K562 (cell line): ENCODE results near the gene C10orf105. TPM values are rescaled to one million over a fixed set of nuclear protein-coding genes. Genes with fewer than 3 reads are reported as not detected.

Source experiments
- ATAC-seq: fragments of 200-7000 bp; cut with Tn5 transposase; 3 replicates; pipeline ENCODE4 v1.9.1; 2020; ENCODE audit warnings: moderate library complexity
- BruUV-seq: library from RNA; stranded (reverse); fragments of 400-500 nt; replicated peaks from 2 replicates; lab custom pipeline; 2021; lab: Mats Ljungman, UMichigan
- CTCF ChIA-PET: fragments of 300-600 bp; formaldehyde crosslinking; extraction: SDS; loops from one replicate; lab custom pipeline; 2021; ENCODE audit warnings: low intra/inter-chr PET ratio; lab: Yijun Ruan, JAX
- POLR2A ChIA-PET: fragments of 300-600, 350-650 bp; sonication (Branson Sonifier 250); formaldehyde crosslinking; extraction: SDS; loops from one replicate; lab custom pipeline; 2021; ENCODE audit warnings: antibody characterized with exemption, inconsistent platforms; lab: Yijun Ruan, JAX
- DNase-seq, 4 experiments: peaks; one replicate each; pipeline versions ENCODE4 v3.0.0 to v3.0.0-alpha.2; 2011 to 2018; ENCODE audit warnings: low spot score in 3 of 4, mixed read lengths in 3 of 4; ENCODE audit errors: extremely low read depth in 1 of 4
- FAIRE-seq: peaks from 2 replicates; lab custom pipeline; 2011; peaks lifted over from hg19 to GRCh38; lab: Jason Lieb, UNC
- H2AFZ ChIP-seq: 2 replicates; pipeline ENCODE4 v1.6.0; 2011; ENCODE audit warnings: low read depth, low read length, control low read depth, inconsistent platforms
- H3K27ac ChIP-seq: fragments of 200-600 bp; 3 replicates; pipeline ENCODE4 v1.8.0; 2011; ENCODE audit warnings: low read depth, mild to moderate bottlenecking, control low read depth, inconsistent platforms, low read length, moderate library complexity, mixed read lengths; ENCODE audit errors: extremely low read depth
- H3K27me3 ChIP-seq, 2 experiments: fragments of 300-600 bp in 1 of 2; 2 replicates in 1 of 2; 3 replicates in 1 of 2; pipeline versions ENCODE4 v1.6.0 to v1.8.0; 2011; ENCODE audit warnings: inconsistent platforms in 2 of 2, low read length in 2 of 2, mild to moderate bottlenecking in 1 of 2, mixed read lengths in 1 of 2, moderate library complexity in 1 of 2; ENCODE audit not compliant: control insufficient read depth in 2 of 2, insufficient read depth in 2 of 2
- H3K36me3 ChIP-seq: fragments of 300-600 bp; 3 replicates; pipeline ENCODE4 v1.8.0; 2011; ENCODE audit warnings: mild to moderate bottlenecking, low read length, inconsistent platforms; ENCODE audit not compliant: control insufficient read depth, insufficient read depth
- H3K4me1 ChIP-seq, 2 experiments: fragments of 200-600 bp in 1 of 2; replicated peaks in 1 of 2; 2 replicates in 1 of 2; 3 replicates in 1 of 2; pipeline versions ENCODE4 v1.5.1 to v1.8.0; 2011; ENCODE audit warnings: inconsistent platforms in 2 of 2, low read length in 2 of 2, mild to moderate bottlenecking in 1 of 2, mixed read lengths in 1 of 2, moderate library complexity in 1 of 2; ENCODE audit not compliant: control insufficient read depth in 2 of 2, insufficient read depth in 2 of 2
- H3K4me2 ChIP-seq: 2 replicates; pipeline ENCODE4 v1.6.1; 2011; ENCODE audit warnings: low read length, control low read depth, inconsistent platforms, mixed read lengths; ENCODE audit not compliant: insufficient read depth
- H3K4me3 ChIP-seq: fragments of 200-600 bp; sonication (generic), shearing (Covaris generic); 2 replicates; pipeline ENCODE4 v1.5.1; 2016; ENCODE audit warnings: control low read depth, inconsistent platforms
- H3K79me2 ChIP-seq: fragments of 200-600 bp; 3 replicates; pipeline ENCODE4 v1.8.0; 2011; ENCODE audit warnings: low read length, inconsistent platforms; ENCODE audit not compliant: control insufficient read depth, insufficient read depth
- H3K9ac ChIP-seq, 2 experiments: 2 replicates each; pipeline versions ENCODE4 v1.6.0 to v1.6.1; 2011; ENCODE audit warnings: low read depth in 2 of 2, low read length in 2 of 2, control low read depth in 1 of 2, inconsistent platforms in 1 of 2, mild to moderate bottlenecking in 1 of 2, mixed read lengths in 1 of 2; ENCODE audit not compliant: insufficient read depth in 1 of 2
- H3K9me1 ChIP-seq: one replicate; pipeline ENCODE4 v1.6.0; 2011; ENCODE audit warnings: inconsistent platforms, mild to moderate bottlenecking, low read length, moderate library complexity; ENCODE audit not compliant: control insufficient read depth, insufficient read depth
- H3K9me3 ChIP-seq: replicated peaks from 2 replicates; pipeline ENCODE4 v1.5.1; 2011; ENCODE audit warnings: low read depth, low read length, inconsistent platforms; ENCODE audit not compliant: control insufficient read depth, insufficient read depth
- H4K20me1 ChIP-seq: replicated peaks from 2 replicates; pipeline ENCODE4 v1.6.1; 2011; ENCODE audit warnings: low read length, inconsistent platforms, mixed read lengths; ENCODE audit not compliant: control insufficient read depth, insufficient read depth
- CBX5 ChIP-seq: IDR thresholded peaks from 2 replicates; pipeline ENCODE4 v1.6.1; 2014; ENCODE audit warnings: low read depth, borderline replicate concordance
- CC2D1A ChIP-seq: fragments of 450-650 bp; IDR thresholded peaks from 2 replicates; pipeline ENCODE4 v1.6.1; 2017; ENCODE audit warnings: mild to moderate bottlenecking
- CHD4 ChIP-seq: fragments of 200-600 bp; sonication (generic); IDR thresholded peaks from 3 replicates; pipeline ENCODE4 v1.6.1; 2012; ENCODE audit warnings: low read depth, mild to moderate bottlenecking, mixed read lengths, low read length, inconsistent platforms; ENCODE audit not compliant: insufficient read depth, insufficient replicate concordance, poor library complexity, severe bottlenecking
- MCM7 ChIP-seq, 2 experiments: fragments of 450-650 bp; IDR thresholded peaks; 2 replicates each; pipeline ENCODE4 v1.6.1; 2016 to 2018
- MTA2 ChIP-seq: fragments of 450-650 bp; IDR thresholded peaks from 2 replicates; pipeline ENCODE4 v1.6.1; 2016; ENCODE audit warnings: low read depth
- NFATC3 ChIP-seq: fragments of 450-650 bp; IDR thresholded peaks from 2 replicates; pipeline ENCODE4 v1.6.1; 2017; ENCODE audit warnings: mild to moderate bottlenecking
- SLC30A9 ChIP-seq: fragments of 250-450 bp; sonication (Bioruptor Pico); IDR thresholded peaks from 2 replicates; pipeline ENCODE4 v1.8.0; 2022; ENCODE audit warnings: mild to moderate bottlenecking, moderate library complexity
- TCF15 ChIP-seq: fragments of 250-450 bp; sonication (Bioruptor Pico); IDR thresholded peaks from 2 replicates; pipeline ENCODE4 v1.8.0; 2022; ENCODE audit warnings: moderate library complexity, mild to moderate bottlenecking, inconsistent platforms
- XRCC5 ChIP-seq: fragments of 200-400 bp; formaldehyde crosslinking; IDR thresholded peaks from 2 replicates; pipeline ENCODE4 v1.6.1; 2017; ENCODE audit warnings: low read depth, mild to moderate bottlenecking, low read length
- ZNF124 ChIP-seq: sonication (generic); formaldehyde crosslinking; IDR thresholded peaks from 2 replicates; pipeline ENCODE4 v1.8.1; 2022; ENCODE audit warnings: missing genetic modification reagents
- ZNF274 ChIP-seq: IDR thresholded peaks from 2 replicates; pipeline ENCODE4 v1.6.1; 2011; ENCODE audit warnings: low read depth, mild to moderate bottlenecking, low read length, moderate library complexity, borderline replicate concordance
- ZNF318 ChIP-seq, 2 experiments: fragments of 450-650 bp; IDR thresholded peaks; 2 replicates each; pipeline ENCODE4 v1.6.1; 2016; ENCODE audit warnings: mild to moderate bottlenecking in 2 of 2, borderline replicate concordance in 1 of 2, low read depth in 1 of 2, moderate library complexity in 1 of 2
- ZNF384 ChIP-seq: IDR thresholded peaks from 2 replicates; pipeline ENCODE4 v1.6.1; 2012; ENCODE audit warnings: low read depth, low read length, improper control_type of control experiment
- ZNF445 ChIP-seq: fragments of 250-450 bp; sonication (Bioruptor Pico); IDR thresholded peaks from 2 replicates; pipeline ENCODE4 v1.4.0; 2020; ENCODE audit warnings: low read depth, mild to moderate bottlenecking, moderate library complexity
- WGBS: fragments of 100-300 bp; shearing (Covaris generic); methylation state at CpG from one replicate; pipeline ENCODE4 v1.1.6; 2016; ENCODE audit warnings: low coverage, mixed read lengths; ENCODE audit not compliant: insufficient coverage; ENCODE audit errors: missing lambda C conversion rate; 5-methylcytosine and 5-hydroxymethylcytosine counted together
- in situ Hi-C: fragments of 300-500 bp; cut with MboI; formaldehyde crosslinking; loops from 4 replicates; pipeline ENCODE4 v1.15.0; 2018; ENCODE audit warnings: inconsistent platforms, mixed read lengths
- intact Hi-C: fragments of 100-400 bp; cut with micrococcal nuclease; formaldehyde crosslinking; loops from 2 replicates; pipeline ENCODE4 v1.14.2; 2022
- polyA plus RNA-seq, 8 experiments: library from polyadenylated mRNA; depleted of rRNA in 4 of 8; stranded (reverse) in 5 of 8; unstranded in 3 of 8; fragments of >200 nt; fragmentation: Nextera tagmentation in 2 of 8; fragmentation: Illumina TruSeq in 1 of 8; extraction: Ambion mirVana in 2 of 8; extraction: Trizol in 1 of 8; gene quantifications; 2 replicates each; pipeline versions ENCODE4 v1.2.1 to v1.2.3, GENCODE V29; 2011 to 2014; ENCODE audit warnings: inconsistent platforms in 1 of 8, missing spikeins in 1 of 8
- total RNA-seq, 7 experiments: library from RNA; depleted of rRNA in 6 of 7; stranded (reverse); fragments of >200 nt in 6 of 7; fragmentation: Illumina TruSeq in 2 of 7; extraction: Trizol in 2 of 7; gene quantifications; 2 replicates each; pipeline versions ENCODE4 v1.2.1 to v1.2.3, GENCODE V29; 2011 to 2021; ENCODE audit warnings: low replicate concordance in 1 of 7
- TF ChIP-seq, protein P1 (sequence below): fragments of 250-450 bp; sonication (Bioruptor Pico); IDR thresholded peaks from 2 replicates; pipeline ENCODE4 v1.8.0; 2021; ENCODE audit warnings: moderate library complexity, mild to moderate bottlenecking, inconsistent platforms

C10orf105 gene
- total and polyA plus RNA-seq, 9 of the 15 experiments (the other 6 are each of a cell fraction or from before 2014, with no cell fraction given): 0.03 to 0.25 (median 0.04) TPM; not detected in 3

DNA sequence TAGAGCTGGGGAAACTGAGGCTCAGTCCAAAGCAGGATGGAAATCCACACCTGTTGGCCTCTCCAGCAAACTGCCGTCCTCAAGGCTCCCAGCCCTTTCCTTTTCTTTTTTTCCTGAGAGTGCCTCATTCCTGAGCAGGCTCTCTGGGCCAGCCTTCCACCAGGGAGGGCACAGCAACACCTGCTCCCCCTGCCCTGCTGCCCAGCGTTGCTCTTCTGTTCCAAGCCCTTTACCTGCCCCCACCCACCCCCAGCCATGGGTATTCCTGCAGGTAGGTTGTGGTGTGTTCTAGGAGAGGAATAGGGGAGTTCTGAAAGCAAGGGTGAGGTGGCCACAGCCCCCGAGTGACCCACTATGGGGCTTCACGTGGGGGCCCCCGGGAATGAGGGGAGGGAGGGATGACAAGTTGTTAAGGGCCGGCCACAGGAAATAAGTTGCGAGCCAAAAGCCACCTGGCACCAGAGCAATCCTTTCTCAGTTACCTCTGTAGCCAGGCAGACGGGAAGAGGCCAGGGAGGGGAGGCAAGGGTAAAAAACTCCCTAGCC lies 34.5 kb upstream of the C10orf105 start:
- Histone ChIP-seq H3K4me3 (no peak overlapping the region), H4K20me1 (no peaks in the 10 kb centered on the region), H3K4me1 (peaks cover 38 to 65% of the 10 kb centered on the region in 2 experiments), H3K27me3 (peaks cover 4 to 9% of the 10 kb centered on the region in 2 experiments; a peak in 2 of 5 replicates), H3K4me2 (peak overlapping the region; percentile 42; the same call in 1 of the 2 replicates), H2AFZ (no peak overlapping the region), H3K9me3 (no peaks in the 10 kb centered on the region), H3K36me3 (no peaks in the 10 kb centered on the region), H3K27ac (0 out of 3 replicates have a peak overlapping the region, but pooled peaks have one; percentile 20), H3K79me2 (no peaks in the 10 kb centered on the region), H3K9ac (peak overlapping the region in 1 of 2 experiments; percentile 72; a peak in 2 of 4 replicates), H3K9me1 (no peaks in the 10 kb centered on the region)
- WGBS: 30% methylated on average over 8 of the region's 8 CpGs
- CTCF ChIA-PET: interaction anchor here (0.7 kb wide), 1 partner anchor 137 kb away, joined by 3 read pairs; no protein-coding TSS in a partner anchor
- no peak for DNase-seq
- intact Hi-C loops (no loop called here), in situ Hi-C loops (no loop called here)
- POLR2A ChIA-PET: interaction anchor here (1.0 to 1.8 kb wide), 2 partner anchors 8 to 9 kb away, joined by 4 to 5 read pairs; no protein-coding TSS in a partner anchor
- FAIRE-seq: no peak
- no peak for ATAC-seq
- BruUV-seq: no TSS peak
- TF ChIP-seq CBX5: no peak
- no peak for TF ChIP-seq ZNF445
- TF ChIP-seq ZNF124 (CRISPR knock-in tag): no peak
- TF ChIP-seq TCF15 (CRISPR knock-in tag): no peak
- no peak for TF ChIP-seq ZNF384
- TF ChIP-seq, protein P1, sequence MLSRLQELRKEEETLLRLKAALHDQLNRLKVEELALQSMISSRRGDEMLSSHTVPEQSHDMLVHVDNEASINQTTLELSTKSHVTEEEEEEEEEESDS (CRISPR knock-in tag): no peak
- TF ChIP-seq NFATC3: no peak
- TF ChIP-seq SLC30A9 (CRISPR knock-in tag): no peak
- TF ChIP-seq ZNF274: no peak
- no peak for TF ChIP-seq CC2D1A
- no peak for TF ChIP-seq MCM7 (IDR thresholded peaks at IDR 0.05)
- TF ChIP-seq ZNF318 (IDR thresholded peaks at IDR 0.05; ENCODE audit: borderline replicate concordance in 1 of 2, low read depth in 1 of 2): no peak
- peak; percentile 51 for TF ChIP-seq CHD4
- TF ChIP-seq MTA2: no peak
- TF ChIP-seq XRCC5: no peak
